Measurements from ENCODE around the gene BMP8A.
"Not testable (repeated sequence)": the region's sequence is repeated elsewhere in the genome, so short reads cannot be mapped to it uniquely, and the experiment has no call there.

The BMP8A gene

DNA sequence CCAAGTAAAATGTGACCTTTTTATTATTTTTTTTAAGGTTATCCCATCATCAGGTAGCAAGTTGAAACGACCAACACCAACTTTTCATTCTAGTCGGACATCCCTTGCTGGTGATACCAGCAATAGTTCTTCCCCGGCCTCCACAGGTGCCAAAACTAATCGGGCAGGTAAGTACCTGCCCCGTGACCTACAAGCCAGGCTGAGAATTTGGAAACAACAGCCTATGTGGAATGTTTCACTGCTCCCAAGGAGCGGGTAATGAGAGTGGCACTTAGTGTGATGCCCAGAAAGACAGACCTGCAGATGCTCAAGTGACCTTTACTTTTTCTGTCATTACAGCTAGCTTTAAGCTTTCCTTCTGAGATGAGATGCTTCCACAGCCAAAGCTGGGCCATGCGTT, 6.9 kb upstream of the BMP8A start:
- no peak for DNase-seq

DNA sequence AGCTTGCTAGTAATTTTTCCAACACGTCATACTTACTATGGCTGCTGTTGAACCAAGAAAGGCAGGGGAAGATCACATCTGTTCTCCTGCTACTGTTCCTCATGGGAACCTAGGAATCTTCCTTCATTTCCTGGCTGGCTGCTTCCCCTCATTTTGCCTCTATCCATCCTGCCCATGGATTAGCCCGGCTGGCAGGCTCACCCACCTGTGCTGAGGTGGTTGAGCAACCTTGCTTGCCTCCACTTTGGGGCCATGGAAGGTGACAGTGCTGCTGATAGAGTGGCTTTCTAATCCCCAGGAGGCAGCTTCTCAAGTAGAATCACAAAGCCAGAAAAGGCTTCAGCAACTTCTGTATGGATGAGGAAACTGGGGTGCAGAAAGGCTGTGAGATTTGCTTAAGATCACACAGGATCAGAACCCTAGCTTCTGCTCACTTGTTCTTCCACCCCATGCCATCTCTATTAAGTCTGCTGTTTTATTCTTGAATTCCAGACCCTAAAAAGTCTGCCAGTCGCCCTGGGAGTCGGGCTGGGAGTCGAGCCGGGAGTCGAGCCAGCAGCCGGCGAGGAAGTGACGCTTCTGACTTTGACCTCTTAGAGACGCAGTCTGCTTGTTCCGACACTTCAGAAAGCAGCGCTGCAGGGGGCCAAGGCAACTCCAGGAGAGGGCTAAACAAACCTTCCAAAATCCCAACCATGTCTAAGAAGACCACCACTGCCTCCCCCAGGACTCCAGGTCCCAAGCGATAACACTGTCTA, 6.2 kb upstream of the BMP8A start:
- no peak for DNase-seq

DNA sequence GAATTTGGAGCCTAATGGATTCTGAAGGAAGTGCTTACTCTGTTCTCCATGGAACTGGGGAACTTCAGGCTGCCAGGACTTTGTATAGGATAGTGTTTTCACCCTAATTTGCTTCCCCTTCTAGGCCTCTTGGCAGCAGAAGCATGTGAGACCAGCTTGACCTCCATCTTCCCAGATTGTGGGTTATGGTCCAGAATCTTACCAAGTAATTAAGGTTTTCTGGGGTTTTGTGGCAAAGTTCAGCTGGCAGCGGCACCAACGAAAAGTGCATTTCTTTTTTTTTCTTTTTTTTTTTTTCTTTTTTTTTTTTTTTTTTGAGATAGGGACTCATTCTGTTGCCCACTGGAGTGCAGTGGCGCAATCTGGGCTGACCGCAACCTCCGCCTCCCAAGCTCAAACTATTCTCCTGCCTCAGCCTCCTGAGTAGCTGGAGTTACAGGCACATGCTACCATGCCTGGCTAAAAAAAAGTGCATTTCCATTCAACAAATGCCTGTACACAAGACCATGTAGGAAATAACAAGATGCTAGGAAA, 3.4 kb upstream of the BMP8A start:
- no peak for DNase-seq

DNA sequence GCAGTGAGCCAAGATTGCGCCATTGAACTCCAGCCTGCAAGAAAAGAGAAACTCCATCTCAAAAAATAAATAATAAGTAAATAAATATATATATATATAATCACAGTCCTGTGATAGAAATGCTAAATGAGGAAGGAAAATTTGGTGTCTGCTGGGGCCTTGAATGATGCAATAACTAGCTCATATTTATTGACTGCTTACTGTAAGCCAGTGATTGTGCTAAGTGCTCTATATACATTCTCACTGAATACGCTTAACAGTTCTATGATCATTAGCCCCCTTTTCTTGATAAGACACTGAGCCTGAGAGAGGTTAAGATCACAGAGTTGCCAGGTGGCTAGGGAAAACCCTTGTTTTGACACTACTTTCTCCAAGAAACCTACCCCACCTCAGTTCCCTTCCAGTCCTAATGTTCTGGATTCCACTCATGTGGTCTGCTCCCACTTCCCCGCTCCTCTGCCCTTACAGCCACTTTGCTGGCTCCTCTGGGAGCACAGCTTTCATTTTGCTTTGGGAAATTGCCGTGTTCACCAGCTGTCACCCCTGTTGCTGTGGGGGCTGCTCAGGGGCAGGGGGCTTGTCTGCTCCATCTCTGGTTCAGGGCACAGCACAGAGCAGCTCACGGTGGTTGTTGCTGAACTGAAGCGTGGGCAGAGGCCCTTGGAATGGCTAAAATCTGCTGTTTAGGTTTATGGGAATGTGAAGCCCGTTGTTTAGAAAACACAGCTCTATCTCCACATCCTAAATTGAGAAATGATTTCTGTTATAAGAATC, 2.5 kb upstream of the BMP8A start:
- no peak for DNase-seq

DNA sequence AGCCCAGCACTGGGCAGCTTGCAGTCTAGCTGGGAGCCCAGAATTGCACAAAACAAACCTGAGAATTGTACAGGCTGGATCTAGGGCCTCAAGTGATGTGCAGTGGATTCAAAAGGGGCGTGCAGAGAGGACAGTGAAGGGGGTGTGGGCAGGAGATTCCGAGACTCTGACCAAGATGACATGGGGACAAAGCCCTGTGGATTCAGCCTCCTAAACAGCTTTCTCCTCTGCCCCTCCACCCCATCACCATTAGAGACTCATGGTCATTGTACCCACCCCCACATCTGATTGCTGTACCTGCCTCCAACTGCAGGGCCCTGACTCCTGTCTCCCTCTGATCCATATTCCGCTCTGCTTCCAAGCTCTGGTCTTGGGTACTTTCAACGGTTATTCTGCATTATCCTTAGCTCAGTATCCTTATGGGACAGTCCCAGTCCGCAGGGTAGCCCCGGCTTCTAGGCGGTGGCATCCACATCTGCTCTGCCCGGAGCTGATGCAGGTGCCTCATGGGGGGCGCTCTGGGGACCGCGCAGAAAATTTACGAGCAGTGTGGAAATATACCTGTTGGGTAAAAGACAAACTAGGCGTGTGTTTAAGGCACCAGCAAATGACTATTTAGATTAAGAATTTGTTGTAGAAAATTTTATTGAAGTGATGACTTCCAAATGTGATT, 1.7 kb upstream of the BMP8A start:
- no peak for DNase-seq

DNA sequence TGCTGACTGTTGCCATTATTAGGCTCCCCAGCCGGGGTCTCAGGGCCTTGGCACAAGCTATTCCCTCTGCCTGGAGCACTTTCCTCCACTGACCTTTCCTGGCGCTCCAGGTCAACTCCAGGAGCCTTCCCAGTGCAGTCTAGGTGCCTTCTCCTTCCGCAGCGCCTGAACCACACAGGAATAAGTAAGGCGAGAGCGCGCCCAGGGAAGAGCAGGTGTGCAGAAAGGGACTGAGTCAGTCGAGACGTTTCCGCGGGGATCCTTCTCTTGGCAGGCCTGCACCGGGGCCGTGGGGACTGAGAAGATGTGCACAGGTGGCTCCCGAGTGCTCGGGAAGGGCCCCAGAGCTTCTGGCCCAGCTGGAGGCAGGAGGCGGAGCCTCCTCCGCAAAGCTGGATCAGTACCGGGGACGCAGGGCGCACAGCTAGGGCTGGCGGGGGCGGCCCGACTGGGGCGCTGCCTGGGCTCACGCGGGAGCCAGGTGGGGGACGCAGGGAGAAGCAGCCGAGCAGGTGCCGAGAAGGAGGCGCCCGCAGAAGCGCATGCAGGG, 765 bp upstream of the BMP8A start:
- DNase-seq, result no peak

DNA sequence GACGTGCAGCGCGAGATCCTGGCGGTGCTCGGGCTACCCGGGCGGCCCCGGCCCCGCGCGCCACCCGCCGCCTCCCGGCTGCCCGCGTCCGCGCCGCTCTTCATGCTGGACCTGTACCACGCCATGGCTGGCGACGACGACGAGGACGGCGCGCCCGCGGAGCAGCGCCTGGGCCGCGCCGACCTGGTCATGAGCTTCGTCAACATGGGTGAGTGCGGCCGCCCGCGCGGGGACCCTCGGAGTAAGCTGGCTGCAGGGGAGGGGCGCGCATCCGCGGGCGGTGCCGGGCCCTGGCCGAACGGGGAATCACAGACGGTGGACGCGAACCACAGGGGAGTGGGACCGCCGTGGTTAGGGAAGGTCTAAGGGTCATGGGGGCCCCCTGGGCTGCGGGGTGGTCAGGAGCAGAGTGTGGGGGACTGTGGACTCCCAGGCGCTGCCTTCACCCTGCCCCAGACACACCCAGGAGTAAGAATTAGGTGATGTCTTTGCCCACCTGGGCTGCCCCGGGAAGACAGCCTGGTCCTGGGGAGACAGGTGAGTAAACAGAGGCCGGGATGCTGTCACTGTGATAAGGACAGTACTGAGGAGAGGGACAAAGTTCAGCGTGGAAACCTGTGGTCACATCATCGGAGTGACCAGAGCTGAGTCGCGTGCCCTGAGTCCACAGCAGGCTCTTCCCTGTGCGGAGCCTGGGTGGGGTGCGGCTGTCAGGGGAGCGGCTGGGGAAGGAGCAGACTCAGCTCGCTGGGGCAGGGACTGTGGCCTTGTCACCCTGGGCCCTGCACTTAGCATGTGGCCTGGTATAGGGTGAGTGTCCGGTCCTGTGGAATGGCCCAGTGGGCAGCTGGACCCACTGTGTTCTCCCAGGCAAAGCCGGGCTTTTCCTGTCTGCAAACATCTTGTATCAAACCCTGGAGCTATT, 944 bp downstream of the BMP8A start:
- DNase-seq, result not testable (repeated sequence)

DNA sequence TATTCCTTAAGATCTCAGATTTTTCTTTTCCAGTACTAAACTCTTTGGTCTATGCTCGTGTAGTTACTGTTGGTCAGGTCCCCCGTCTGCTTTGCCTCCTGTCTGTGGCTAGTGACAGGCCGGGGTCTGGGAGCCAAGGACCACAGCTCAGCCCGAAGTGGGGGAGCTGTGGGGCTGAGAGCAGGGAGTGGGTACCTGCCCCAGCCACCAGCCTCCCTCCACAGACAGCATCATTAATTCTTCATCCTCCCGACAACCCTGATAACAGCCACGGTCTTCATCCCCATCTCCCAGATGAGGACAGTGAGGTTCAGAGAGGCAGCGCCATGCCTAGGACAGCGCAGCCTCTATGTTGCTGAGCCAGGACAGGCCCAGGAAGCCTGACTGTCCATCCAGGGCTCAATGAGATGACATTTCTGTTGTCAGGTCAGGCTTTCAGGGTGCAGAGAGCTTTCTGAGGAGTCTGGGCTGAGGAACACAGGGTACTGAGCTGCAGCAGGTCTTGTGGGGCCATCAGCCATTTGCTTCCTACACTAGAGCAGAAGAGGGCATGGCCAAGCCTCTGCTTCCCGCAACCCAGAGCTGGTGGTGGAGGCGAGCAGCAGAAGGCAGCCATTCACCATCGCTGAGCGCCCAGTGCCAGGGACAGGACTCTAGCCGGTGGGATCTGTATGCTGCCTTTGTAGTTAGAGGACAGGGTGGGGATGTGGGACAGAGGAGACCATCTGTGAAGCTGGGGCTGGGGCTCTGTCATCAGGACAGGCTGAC, 1.8 kb downstream of the BMP8A start:
- DNase-seq, result not testable (repeated sequence)

DNA sequence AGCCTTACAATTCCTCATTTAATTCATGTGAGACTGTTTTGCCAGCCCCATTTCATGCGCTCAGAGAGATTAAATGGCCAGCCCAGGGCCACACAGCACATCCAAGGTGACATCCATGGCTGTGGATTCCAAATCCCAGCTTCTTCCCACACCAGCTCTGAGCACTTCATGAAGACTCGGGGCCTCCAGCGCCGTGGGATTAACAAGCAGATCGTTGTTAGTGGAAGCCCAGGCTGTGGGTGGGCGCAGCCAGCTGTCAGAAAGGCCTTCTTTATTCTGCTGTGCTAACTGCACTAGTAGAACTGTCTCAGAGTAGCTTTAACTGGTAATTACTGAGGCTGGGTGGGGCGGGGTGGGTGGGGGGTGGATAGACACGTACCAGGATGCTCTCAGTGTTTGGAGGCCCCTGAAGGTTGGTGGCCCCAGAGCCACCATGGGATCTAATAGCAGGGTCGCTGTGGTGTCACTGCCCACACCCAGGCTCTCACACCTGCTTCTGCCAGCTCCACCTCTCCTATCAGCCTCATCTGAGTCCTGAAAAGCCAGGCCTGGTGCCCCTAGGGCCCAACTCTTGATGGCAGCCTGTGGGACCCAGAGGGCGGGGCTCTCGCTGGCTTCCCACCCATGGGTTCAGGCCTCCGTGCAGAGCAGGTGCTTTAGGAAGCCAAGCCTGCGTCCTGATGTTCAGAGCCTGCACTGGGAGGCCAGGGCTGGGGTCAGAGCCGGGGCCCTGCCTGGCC, 3.4 kb downstream of the BMP8A start:
- DNase-seq, result no peak

DNA sequence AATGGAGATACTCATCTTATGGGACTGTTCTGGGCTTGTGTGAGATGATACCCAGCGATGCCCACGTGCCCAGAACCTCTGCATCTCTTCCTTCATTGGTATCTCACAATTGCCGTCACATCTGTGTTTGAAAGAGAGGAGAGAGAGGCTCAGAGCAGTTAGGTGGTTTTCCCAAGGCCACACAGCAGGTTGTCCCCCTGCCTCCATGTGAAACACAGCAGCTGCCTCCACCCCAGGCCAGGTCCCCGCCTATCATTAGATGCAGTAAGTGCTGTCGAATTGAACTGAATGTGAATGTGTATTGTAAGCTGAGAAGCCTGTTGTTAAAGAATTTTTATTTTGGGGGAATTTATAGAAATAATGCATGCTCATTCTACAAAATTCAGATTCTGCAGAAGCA, 5.1 kb downstream of the BMP8A start:
- not testable (repeated sequence) for DNase-seq

DNA sequence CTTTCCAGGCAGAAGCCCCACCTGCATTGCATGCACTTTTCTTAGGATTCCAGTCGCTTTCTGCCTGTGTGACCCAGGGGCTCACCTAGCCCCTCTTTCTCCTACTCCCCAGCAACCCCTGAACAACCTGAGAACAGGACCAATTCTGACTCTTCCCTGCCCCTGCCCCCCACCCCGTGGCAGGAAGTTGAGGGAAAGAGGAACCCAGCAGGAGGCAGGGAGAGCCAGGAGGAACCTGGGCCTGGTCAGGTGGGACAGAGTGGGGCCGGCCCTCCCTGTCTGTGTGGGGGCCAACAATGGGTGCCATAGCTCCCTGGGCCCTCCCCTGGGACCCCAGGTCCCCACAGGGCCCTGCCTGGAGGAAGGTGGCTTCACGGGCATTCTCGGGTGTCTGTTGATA, 6.1 kb downstream of the BMP8A start:
- DNase-seq, result no peak

DNA sequence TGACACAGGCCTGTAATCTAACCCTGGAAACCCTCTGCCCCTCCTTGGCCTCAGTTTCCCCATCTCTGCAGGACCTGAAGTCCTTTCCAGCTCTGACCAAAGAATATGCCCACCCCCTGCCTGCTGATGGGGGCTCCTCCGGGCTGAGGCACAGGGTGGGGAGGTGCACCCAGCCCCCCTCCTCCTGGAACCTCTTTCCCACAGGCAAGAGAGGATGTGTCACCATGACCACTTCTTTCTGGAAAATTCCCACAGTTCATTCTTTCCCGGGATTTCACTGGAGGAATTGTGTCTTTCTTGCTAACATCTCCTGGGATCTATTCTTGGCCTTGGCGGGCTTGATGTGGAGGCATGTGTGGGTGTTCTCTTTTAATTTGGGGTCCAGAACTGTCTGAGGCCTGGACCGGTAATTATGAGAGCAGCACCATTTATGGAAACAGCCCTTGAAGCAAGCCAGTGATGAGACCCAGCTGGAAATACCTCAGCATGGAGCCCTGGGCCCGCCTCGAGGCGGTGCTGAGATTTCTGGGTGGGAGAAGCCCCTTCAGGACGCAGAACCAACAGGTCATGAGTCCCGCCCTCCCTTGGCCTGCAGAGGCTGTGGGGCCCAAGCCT, 6.8 kb downstream of the BMP8A start:
- DNase-seq, result not testable (repeated sequence)

DNA sequence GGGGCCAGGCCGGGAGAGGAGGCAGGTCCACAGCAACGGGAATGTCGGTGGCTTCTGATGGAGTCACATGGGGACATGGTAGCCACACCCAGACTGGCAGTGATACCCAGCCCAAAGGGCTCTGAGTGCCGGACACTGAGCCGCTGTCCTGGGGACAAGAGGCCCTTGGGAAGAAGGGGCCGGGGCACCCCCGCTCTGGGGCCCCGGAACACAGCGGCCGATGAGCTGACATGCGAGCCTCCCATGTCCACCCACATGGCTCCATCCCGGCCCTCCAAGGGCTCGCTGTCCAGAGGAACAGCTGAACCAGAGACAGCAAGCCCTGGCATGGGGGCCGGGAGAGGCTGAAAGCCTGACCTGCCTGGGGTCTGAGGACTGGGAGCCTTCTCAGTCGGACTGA, 7.4 kb downstream of the BMP8A start:
- not testable (repeated sequence) for DNase-seq

DNA sequence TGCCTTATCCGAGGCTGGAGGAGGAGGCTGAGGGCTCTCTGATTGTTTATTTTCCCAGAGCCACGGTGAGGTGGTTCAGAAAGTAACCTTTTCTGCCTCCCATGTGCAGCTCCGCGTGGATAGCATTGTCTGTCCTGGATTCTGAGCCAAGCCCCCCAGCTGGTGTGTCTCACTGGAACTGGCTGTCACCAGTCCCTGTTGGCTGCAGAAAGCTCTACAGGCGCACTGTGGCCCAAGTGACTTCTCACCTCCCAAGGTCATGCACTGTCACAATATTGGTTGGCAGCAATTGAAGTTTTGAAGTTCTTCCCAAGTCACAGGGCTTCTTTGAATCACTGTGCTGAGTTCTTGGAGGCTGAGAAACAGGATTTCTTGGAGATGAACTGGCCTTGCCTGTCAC, 8.2 kb downstream of the BMP8A start:
- DNase-seq, result no peak

DNA sequence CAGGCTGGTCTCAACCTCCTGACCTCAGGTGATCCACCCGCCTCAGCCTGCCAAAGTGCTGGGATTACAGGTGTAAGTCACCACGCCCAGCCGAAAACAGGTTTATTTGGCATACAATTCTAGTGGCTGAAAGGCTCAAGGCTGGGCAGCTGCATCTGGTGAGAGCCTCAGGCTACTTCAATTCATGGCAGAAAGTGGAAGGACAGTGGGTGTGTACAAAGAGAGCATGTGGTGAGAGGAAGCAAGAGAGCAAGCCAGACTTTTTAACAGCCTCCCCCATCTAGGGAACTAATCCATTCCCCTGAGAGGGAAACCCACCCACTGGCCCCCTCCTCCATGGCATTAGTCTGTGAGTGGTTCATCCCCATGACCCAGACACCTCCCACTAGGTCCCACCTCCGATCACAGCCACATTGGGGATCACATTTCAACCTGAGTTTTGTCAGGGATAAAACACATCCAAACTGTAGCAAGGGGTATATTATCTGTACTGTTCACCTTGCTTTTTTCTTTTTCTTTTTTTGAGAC, 9.5 kb downstream of the BMP8A start:
- DNase-seq, result no peak

DNA sequence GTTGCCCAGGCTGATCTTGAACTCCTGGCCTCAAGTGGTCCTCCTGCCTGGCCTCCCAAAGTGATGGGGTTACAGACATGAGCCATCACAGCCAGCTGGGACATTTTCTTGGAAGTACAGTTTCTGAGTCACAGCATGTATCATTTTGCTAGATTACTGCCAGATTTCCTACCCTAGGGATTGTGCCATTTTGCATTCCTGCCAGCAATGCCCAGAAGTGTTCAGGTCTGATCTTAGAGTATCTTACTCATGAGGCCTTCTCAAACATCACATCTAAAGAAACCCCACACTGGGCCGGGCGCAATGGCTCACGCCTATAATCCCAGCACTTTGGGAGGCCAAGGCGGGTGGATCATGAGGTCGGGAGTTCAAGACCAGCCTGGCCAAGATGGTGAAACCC, 10.2 kb downstream of the BMP8A start:
- DNase-seq, result no peak

DNA sequence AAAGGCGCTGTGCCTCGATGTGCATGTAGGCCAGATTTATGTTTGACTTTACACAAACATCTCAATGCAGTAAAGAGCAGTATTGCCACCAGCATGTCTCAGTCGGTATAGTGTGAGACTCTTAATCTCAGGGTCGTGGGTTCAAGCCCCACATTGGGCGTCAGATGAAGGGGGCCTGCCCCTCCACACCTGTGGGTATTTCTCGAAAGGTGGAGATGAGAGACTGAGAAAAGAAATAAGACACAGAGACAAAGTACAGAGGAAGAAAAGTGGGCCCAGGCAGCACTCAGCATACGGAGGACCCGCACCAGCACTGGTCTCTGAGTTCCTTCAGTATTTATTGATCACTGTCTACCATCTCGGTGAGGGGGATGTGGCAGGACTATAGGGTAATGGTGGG, 13.0 kb downstream of the BMP8A start:
- not testable (repeated sequence) for DNase-seq

DNA sequence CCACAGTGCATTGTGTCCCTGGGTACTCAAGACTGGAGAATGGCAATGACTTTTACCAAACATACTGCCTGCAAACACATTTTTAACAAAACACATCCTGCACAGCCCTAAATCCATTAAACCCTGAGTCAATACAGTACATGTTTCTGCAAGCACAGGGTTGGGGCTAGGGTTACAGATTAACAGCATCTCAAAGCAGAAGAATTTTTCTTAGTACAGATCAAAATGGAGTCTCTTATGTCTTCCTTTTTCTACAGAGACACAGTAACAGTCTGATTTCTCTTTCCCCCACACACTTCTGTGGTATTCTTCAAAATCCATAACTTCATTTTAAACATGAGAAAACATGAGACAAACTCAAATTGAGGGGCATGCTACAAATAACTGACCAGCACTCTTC, 13.9 kb downstream of the BMP8A start:
- DNase-seq, result no peak

DNA sequence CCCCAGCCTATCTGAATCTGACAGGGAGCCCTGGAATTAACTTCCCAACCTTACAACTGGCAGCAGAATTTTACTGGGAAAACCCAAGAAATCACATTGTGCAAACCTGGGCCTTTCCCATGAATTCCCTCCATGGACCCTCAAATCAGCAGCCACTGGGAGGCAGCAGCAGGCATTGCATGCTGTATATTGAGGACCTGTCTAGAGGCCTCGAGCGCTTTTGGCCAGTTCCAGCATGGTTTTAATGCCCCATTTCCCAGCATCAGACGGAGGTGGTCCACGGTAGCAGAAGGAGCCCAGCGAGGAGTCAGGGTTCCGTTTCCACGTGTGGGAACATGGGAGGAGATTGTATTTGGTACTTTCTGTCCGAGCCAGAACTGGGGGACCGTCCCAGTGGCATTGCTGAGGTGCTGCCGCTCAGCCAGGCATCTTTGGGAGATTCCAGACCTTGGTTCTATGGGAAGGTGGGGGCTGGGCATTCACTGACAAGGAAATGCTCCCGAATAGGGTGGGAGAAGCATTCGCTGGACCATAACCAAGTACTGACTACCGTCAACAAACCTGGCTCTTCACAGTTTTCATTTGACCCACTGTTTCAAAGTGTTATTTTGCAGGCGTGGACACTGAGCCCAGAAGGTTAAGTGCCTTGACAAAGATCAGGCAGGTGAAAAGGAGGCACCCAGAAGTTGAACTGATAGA, 15.9 kb downstream of the BMP8A start:
- DNase-seq, result no peak

Data from CD4-positive, alpha-beta T cell treated with Interferon gamma for 1 hour (primary cell).